Neural progenitor cell (in vitro differentiated cells): ENCODE measurements around the gene STK10. TPM values are rescaled to one million over a fixed set of nuclear protein-coding genes. Genes with fewer than 3 reads are reported as not detected.

Experiments
- DNase-seq: peaks from one replicate; pipeline ENCODE4 v3.0.0-alpha.2; 2016; ENCODE audit warnings: low spot score
- H2AFZ ChIP-seq: fragments of 200-600 bp; sonication (generic); replicated peaks from 2 replicates; pipeline ENCODE4 v1.6.1; 2016; ENCODE audit warnings: antibody characterized with exemption
- H3F3A ChIP-seq: fragments of 200-600 bp; sonication (generic); 2 replicates; pipeline ENCODE4 v1.6.1; 2016; ENCODE audit warnings: antibody characterized with exemption, low read depth
- H3K27ac ChIP-seq: fragments of 200-600 bp; sonication (generic); 2 replicates; pipeline ENCODE4 v1.5.1; 2016; ENCODE audit warnings: mild to moderate bottlenecking
- H3K27me3 ChIP-seq: fragments of 200-600 bp; sonication (generic); 2 replicates; pipeline ENCODE4 v1.6.1; 2016; ENCODE audit warnings: mild to moderate bottlenecking, moderate library complexity
- H3K36me3 ChIP-seq: fragments of 200-600 bp; sonication (generic); 2 replicates; pipeline ENCODE4 v1.5.1; 2016
- H3K4me1 ChIP-seq: fragments of 200-600 bp; sonication (generic); 2 replicates; pipeline ENCODE4 v1.6.1; 2016; ENCODE audit warnings: mixed run types
- H3K4me2 ChIP-seq: fragments of 200-600 bp; sonication (generic); 2 replicates; pipeline ENCODE4 v1.6.1; 2016
- H3K4me3 ChIP-seq: fragments of 200-600 bp; sonication (generic); 2 replicates; pipeline ENCODE4 v1.5.1; 2016
- H3K79me2 ChIP-seq: fragments of 200-600 bp; sonication (generic); 2 replicates; pipeline ENCODE4 v1.6.1; 2016; ENCODE audit warnings: low read depth
- H3K9ac ChIP-seq: fragments of 200-600 bp; sonication (generic); 2 replicates; pipeline ENCODE4 v1.6.1; 2016
- H3K9me3 ChIP-seq: fragments of 200-600 bp; sonication (generic); 2 replicates; pipeline ENCODE4 v1.5.1; 2016; ENCODE audit warnings: low read depth
- H4K20me1 ChIP-seq: fragments of 200-600 bp; sonication (generic); 2 replicates; pipeline ENCODE4 v1.6.1; 2016; ENCODE audit warnings: low read depth
- H3K27ac Mint-ChIP-seq: 3 replicates; pipeline ENCODE4 v1.8.0; 2021; ENCODE audit warnings: mixed read lengths
- H3K27me3 Mint-ChIP-seq: 2 replicates; pipeline ENCODE4 v1.8.0; 2022; ENCODE audit warnings: low read depth, mild to moderate bottlenecking, inconsistent platforms, moderate library complexity, mixed read lengths; ENCODE audit not compliant: insufficient read depth
- H3K36me3 Mint-ChIP-seq: 3 replicates; pipeline ENCODE4 v1.8.0; 2021; ENCODE audit warnings: mixed read lengths
- H3K4me1 Mint-ChIP-seq: 3 replicates; pipeline ENCODE4 v1.8.0; 2021; ENCODE audit warnings: mixed read lengths
- H3K4me3 Mint-ChIP-seq: 3 replicates; pipeline ENCODE4 v1.8.0; 2021; ENCODE audit warnings: mild to moderate bottlenecking, moderate library complexity, mixed read lengths
- H3K9me3 Mint-ChIP-seq: 3 replicates; pipeline ENCODE4 v1.8.0; 2020; ENCODE audit warnings: mixed read lengths
- EZH2 ChIP-seq: fragments of 200-600 bp; sonication (generic); IDR thresholded peaks from 2 replicates; pipeline ENCODE4 v1.6.1; 2017; ENCODE audit warnings: antibody characterized with exemption, mild to moderate bottlenecking, moderate library complexity
- EZH2phosphoT487 ChIP-seq: fragments of 200-600 bp; sonication (generic); IDR thresholded peaks from 2 replicates; pipeline ENCODE4 v1.6.1; 2017; ENCODE audit warnings: antibody characterized with exemption
- total RNA-seq: library from RNA; depleted of rRNA; stranded (reverse); fragments of >200 nt; gene quantifications from 2 replicates; pipeline ENCODE4 v1.2.3, GENCODE V29; 2015; ENCODE audit warnings: low replicate concordance
- TF ChIP-seq, protein P1 (sequence below): fragments of 200-600 bp; sonication (generic); IDR thresholded peaks from 2 replicates; pipeline ENCODE4 v1.5.1; 2017; ENCODE audit warnings: antibody characterized with exemption, mild to moderate bottlenecking

The STK10 gene
- total RNA-seq, 1 donor from 2014 or later = 4.4 TPM

- Histone ChIP-seq H4K20me1 (peaks cover 7% of the 10 kb centered on the region), H3K79me2 (no peaks in the 10 kb centered on the region), H3K9me3 (no peaks in the 10 kb centered on the region), H3F3A (peaks cover 7% of the 10 kb centered on the region), H3K27ac (no peak overlapping the region), H3K4me1 (peaks cover 8% of the 10 kb centered on the region), H3K4me2 (no peak overlapping the region), H3K27me3 (no peaks in the 10 kb centered on the region), H3K36me3 (no peaks in the 10 kb centered on the region), H3K4me3 (no peak overlapping the region), H2AFZ (no peak overlapping the region), H3K9ac (no peak overlapping the region)
- Mint-ChIP-seq H3K4me3 (no peak overlapping the region), H3K27me3 (peaks cover 2% of the 10 kb centered on the region), H3K27ac (no peak overlapping the region), H3K36me3 (no peaks in the 10 kb centered on the region), H3K4me1 (peaks cover 25% of the 10 kb centered on the region), H3K9me3 (no peaks in the 10 kb centered on the region)
- no peak for DNase-seq
- TF ChIP-seq EZH2 (no peak), EZH2phosphoT487 (no peak)
- TF ChIP-seq, protein P1, sequence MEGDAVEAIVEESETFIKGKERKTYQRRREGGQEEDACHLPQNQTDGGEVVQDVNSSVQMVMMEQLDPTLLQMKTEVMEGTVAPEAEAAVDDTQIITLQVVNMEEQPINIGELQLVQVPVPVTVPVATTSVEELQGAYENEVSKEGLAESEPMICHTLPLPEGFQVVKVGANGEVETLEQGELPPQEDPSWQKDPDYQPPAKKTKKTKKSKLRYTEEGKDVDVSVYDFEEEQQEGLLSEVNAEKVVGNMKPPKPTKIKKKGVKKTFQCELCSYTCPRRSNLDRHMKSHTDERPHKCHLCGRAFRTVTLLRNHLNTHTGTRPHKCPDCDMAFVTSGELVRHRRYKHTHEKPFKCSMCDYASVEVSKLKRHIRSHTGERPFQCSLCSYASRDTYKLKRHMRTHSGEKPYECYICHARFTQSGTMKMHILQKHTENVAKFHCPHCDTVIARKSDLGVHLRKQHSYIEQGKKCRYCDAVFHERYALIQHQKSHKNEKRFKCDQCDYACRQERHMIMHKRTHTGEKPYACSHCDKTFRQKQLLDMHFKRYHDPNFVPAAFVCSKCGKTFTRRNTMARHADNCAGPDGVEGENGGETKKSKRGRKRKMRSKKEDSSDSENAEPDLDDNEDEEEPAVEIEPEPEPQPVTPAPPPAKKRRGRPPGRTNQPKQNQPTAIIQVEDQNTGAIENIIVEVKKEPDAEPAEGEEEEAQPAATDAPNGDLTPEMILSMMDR = no peak
Observed at GRCh38 chr5:172165465-172165864, 22.6 kb downstream of the STK10 start.

DNA sequence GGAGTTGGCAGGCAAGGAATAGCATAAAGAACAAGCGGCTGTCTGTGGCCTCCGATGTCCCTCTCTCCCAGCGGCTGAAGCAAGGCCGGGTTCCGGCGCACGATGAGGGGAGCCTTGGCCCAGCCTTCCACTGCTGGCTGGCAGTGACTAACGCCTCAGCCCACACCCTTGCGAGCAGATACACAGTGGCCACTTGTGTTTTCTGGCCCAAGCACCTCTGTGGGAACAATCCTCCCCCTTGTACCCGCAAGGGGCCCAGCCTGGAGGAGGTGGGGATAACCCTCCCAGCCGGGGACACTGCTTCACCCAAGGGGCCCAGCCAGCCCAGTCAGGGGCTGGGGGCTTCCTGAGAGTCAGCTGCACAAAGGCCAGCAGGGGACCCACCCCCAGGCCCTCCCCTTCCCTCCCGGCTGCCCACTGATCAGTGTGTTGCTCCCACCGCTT lies 23.2 kb downstream of the STK10 start:
- peaks cover 25% of the 10 kb centered on the region for H3K4me1 Mint-ChIP-seq
- Histone ChIP-seq H3K9ac (no peak overlapping the region), H3K4me1 (peaks cover 7% of the 10 kb centered on the region), H3K4me2 (no peak overlapping the region), H2AFZ (no peak overlapping the region), H3F3A (peaks cover 7% of the 10 kb centered on the region), H3K36me3 (no peaks in the 10 kb centered on the region), H3K27me3 (no peaks in the 10 kb centered on the region), H3K27ac (no peak overlapping the region), H3K79me2 (no peaks in the 10 kb centered on the region), H3K4me3 (no peak overlapping the region), H3K9me3 (no peaks in the 10 kb centered on the region), H4K20me1 (peaks cover 7% of the 10 kb centered on the region)
- peaks cover 2% of the 10 kb centered on the region for H3K27me3 Mint-ChIP-seq
- H3K9me3 Mint-ChIP-seq = no peaks in the 10 kb centered on the region
- no peak overlapping the region for H3K27ac Mint-ChIP-seq
- no peak for DNase-seq
- no peaks in the 10 kb centered on the region for H3K36me3 Mint-ChIP-seq
- no peak overlapping the region for H3K4me3 Mint-ChIP-seq
- TF ChIP-seq, protein P1 = no peak
- no peak for TF ChIP-seq EZH2
- no peak for TF ChIP-seq EZH2phosphoT487

- Histone ChIP-seq H4K20me1 (peaks cover 5% of the 10 kb centered on the region), H3K27ac (no peak overlapping the region), H3F3A (peaks cover 7% of the 10 kb centered on the region), H3K36me3 (no peaks in the 10 kb centered on the region), H3K4me1 (peaks cover 7% of the 10 kb centered on the region), H3K4me2 (no peak overlapping the region), H3K79me2 (no peaks in the 10 kb centered on the region), H2AFZ (no peak overlapping the region), H3K9ac (no peak overlapping the region), H3K4me3 (no peak overlapping the region), H3K27me3 (no peaks in the 10 kb centered on the region), H3K9me3 (no peaks in the 10 kb centered on the region)
- H3K27ac Mint-ChIP-seq = no peak overlapping the region
- no peaks in the 10 kb centered on the region for H3K9me3 Mint-ChIP-seq
- H3K36me3 Mint-ChIP-seq = no peaks in the 10 kb centered on the region
- H3K4me1 Mint-ChIP-seq = peaks cover 22% of the 10 kb centered on the region
- TF ChIP-seq EZH2phosphoT487 = no peak
- TF ChIP-seq, protein P1 = no peak
- TF ChIP-seq EZH2 = no peak
- no peak overlapping the region for H3K4me3 Mint-ChIP-seq
- H3K27me3 Mint-ChIP-seq = peaks cover 3% of the 10 kb centered on the region
- DNase-seq = no peak
Observed at GRCh38 chr5:172163346-172163745, 24.7 kb downstream of the STK10 start.
